Thyroid gland (tissue), 4 donors: ENCODE measurements around the gene HAND1. TPM values are rescaled to one million over a fixed set of nuclear protein-coding genes. Genes with fewer than 3 reads are reported as not detected.

ENCODE experiments used
- DNase-seq, 2 donors: peaks; one replicate each; pipeline ENCODE4 v3.0.0-alpha.2; 2019
- H3K27ac ChIP-seq, 3 donors: fragments of 200-600 bp; sonication (generic); 1 replicate in 2 of 3; 2 replicates in 1 of 3; pipeline ENCODE4 v1.5.1; 2016 to 2019; ENCODE audit warnings: mild to moderate bottlenecking in 1 of 3, moderate library complexity in 1 of 3
- H3K27me3 ChIP-seq: fragments of 200-600 bp; sonication (generic); one replicate; pipeline ENCODE4 v1.5.1; 2019
- H3K36me3 ChIP-seq, 2 donors: fragments of 200-600 bp; sonication (generic); one replicate each; pipeline ENCODE4 v1.5.1; 2016 to 2019
- H3K4me1 ChIP-seq, 2 donors: fragments of 200-600 bp; sonication (generic); one replicate each; pipeline ENCODE4 v1.5.1; 2017 to 2019
- H3K4me3 ChIP-seq, 3 donors: fragments of 200-600 bp; sonication (generic); replicated peaks in 1 of 3; 1 replicate in 2 of 3; 2 replicates in 1 of 3; pipeline ENCODE4 v1.5.1; 2016; ENCODE audit warnings: mild to moderate bottlenecking in 1 of 3
- H3K9me3 ChIP-seq: fragments of 200-600 bp; sonication (generic); one replicate; pipeline ENCODE4 v1.5.1; 2017
- CTCF ChIP-seq, 6 experiments: fragments of 200-600 bp in 3 of 6; fragments of 450-650 bp in 3 of 6; sonication (generic) in 3 of 6; IDR thresholded peaks; one replicate each; pipeline ENCODE4 v1.5.1; 2016 to 2019; ENCODE audit warnings: antibody characterized with exemption in 6 of 6, mild to moderate bottlenecking in 2 of 6, inconsistent platforms in 1 of 6, moderate library complexity in 1 of 6
- POLR2A ChIP-seq, 2 donors: fragments of 450-650 bp; IDR thresholded peaks; one replicate each; pipeline ENCODE4 v1.6.1; 2017; ENCODE audit warnings: antibody characterized with exemption in 2 of 2, mild to moderate bottlenecking in 2 of 2, moderate library complexity in 1 of 2
- WGBS, 2 donors: methylation state at CpG; one replicate each; pipeline ENCODE4 v1.1.5; 2017; 5-methylcytosine and 5-hydroxymethylcytosine counted together
- intact Hi-C: fragments of 100-400 bp; cut with DNase I; formaldehyde crosslinking; loops from one replicate; pipeline ENCODE4 v1.15.1; 2023
- total RNA-seq, 4 donors: library from RNA; depleted of rRNA; stranded (reverse); fragments of >200 nt; gene quantifications; one replicate each; pipeline ENCODE4 v1.2.3, GENCODE V29; 2016

HAND1 gene
- total RNA-seq, 4 donors from 2014 or later = not detected

GRCh38 chr5:154506716-154507080 is 28.7 kb upstream of the HAND1 start:
- DNase-seq = no peak
- H3K36me3 ChIP-seq = no peaks in the 10 kb centered on the region
- no peaks in the 10 kb centered on the region for H3K4me1 ChIP-seq
- H3K9me3 ChIP-seq = no peaks in the 10 kb centered on the region
- H3K27me3 ChIP-seq = no peaks in the 10 kb centered on the region
- WGBS, 2 donors = 77 to 83% methylated on average over 11 of the region's 11 CpGs
- intact Hi-C loops = no loop called here
- H3K4me3 ChIP-seq = no peak overlapping the region
- TF ChIP-seq POLR2A (IDR thresholded peaks at IDR 0.05) (no peak), CTCF (IDR thresholded peaks at IDR 0.05) (no peak)
- H3K27ac ChIP-seq = no peak overlapping the region

- 83 to 98% methylated on average over 6 to 7 of the region's 8 CpGs for WGBS, 2 donors
These were observed 28.2 kb upstream of the HAND1 start for GRCh38 chr5:154506049-154506715.

GRCh38 chr5:154505567-154505966 is 27.5 kb upstream of the HAND1 start:
- no peak for DNase-seq
- TF ChIP-seq POLR2A (IDR thresholded peaks at IDR 0.05) (no peak), CTCF (IDR thresholded peaks at IDR 0.05) (no peak)
- Histone ChIP-seq H3K27ac (no peak overlapping the region), H3K27me3 (no peaks in the 10 kb centered on the region), H3K9me3 (no peaks in the 10 kb centered on the region), H3K4me3 (no peak overlapping the region), H3K4me1 (no peaks in the 10 kb centered on the region), H3K36me3 (no peaks in the 10 kb centered on the region)
- intact Hi-C loops = no loop called here
- WGBS, 2 donors = 51 to 67% methylated on average over 6 to 10 of the region's 10 CpGs

More at GRCh38 chr5:154506049-154506715, 28.2 kb upstream of the HAND1 start:
- DNase-seq = no peak
- Histone ChIP-seq H3K27me3 (no peaks in the 10 kb centered on the region), H3K36me3 (no peaks in the 10 kb centered on the region), H3K27ac (no peak overlapping the region), H3K4me1 (no peaks in the 10 kb centered on the region), H3K9me3 (no peaks in the 10 kb centered on the region), H3K4me3 (no peak overlapping the region)
- TF ChIP-seq POLR2A (IDR thresholded peaks at IDR 0.05) (no peak), CTCF (IDR thresholded peaks at IDR 0.05) (no peak)
- intact Hi-C loops = no loop called here

GRCh38 chr5:154503698-154504039 is 25.6 kb upstream of the HAND1 start:
- Histone ChIP-seq H3K27me3 (no peaks in the 10 kb centered on the region), H3K4me3 (no peak overlapping the region), H3K9me3 (no peaks in the 10 kb centered on the region), H3K27ac (no peak overlapping the region), H3K36me3 (no peaks in the 10 kb centered on the region), H3K4me1 (no peaks in the 10 kb centered on the region)
- 100% methylated on average over 2 of the region's 2 CpGs for WGBS, 2 donors
- DNase-seq = no peak
- TF ChIP-seq CTCF (IDR thresholded peaks at IDR 0.05) (no peak), POLR2A (IDR thresholded peaks at IDR 0.05) (no peak)
- intact Hi-C loops = no loop called here

GRCh38 chr5:154502180-154502579 is 24.2 kb upstream of the HAND1 start:
- Histone ChIP-seq H3K27me3 (no peaks in the 10 kb centered on the region), H3K9me3 (no peaks in the 10 kb centered on the region), H3K4me1 (no peaks in the 10 kb centered on the region), H3K27ac (no peak overlapping the region), H3K4me3 (no peak overlapping the region), H3K36me3 (no peaks in the 10 kb centered on the region)
- TF ChIP-seq POLR2A (IDR thresholded peaks at IDR 0.05) (no peak), CTCF (IDR thresholded peaks at IDR 0.05) (no peak)
- DNase-seq = no peak
- WGBS, 2 donors = 93 to 96% methylated on average over 1 of the region's 1 CpG
- intact Hi-C loops = no loop called here
